Frontal cortex (tissue), 4 donors: ENCODE measurements around the gene ADRA2B. TPM values are rescaled to one million over a fixed set of nuclear protein-coding genes. Genes with fewer than 3 reads are reported as not detected.
"Not testable (repeated sequence)": the region's sequence is repeated elsewhere in the genome, so short reads cannot be mapped to it uniquely, and the experiment has no call there.

Source experiments
- DNase-seq, 2 donors: peaks; one replicate each; pipeline ENCODE4 v3.0.0; 2012; ENCODE audit warnings: low spot score in 2 of 2
- FAIRE-seq: peaks from 2 replicates; lab custom pipeline; 2012; peaks lifted over from hg19 to GRCh38; lab: Jason Lieb, UNC
- total RNA-seq: library from RNA; depleted of rRNA; stranded (reverse); fragments of >200 nt; gene quantifications from one replicate; pipeline ENCODE4 v1.2.3, GENCODE V29; 2014
- donor health status: control.
- donor health status: control.
- donor health status: control.

ADRA2B gene
- total RNA-seq, 1 donor from 2014 or later = under 0.01 TPM

- no peak for DNase-seq
- FAIRE-seq = no peak
Measured at GRCh38 chr2:96075199-96075771, 41.1 kb downstream of the ADRA2B start.

- FAIRE-seq (no peak), DNase-seq (no peak)
Measured at GRCh38 chr2:96074156-96074555, 42.2 kb downstream of the ADRA2B start.

- DNase-seq (no peak), FAIRE-seq (no peak)
Measured at GRCh38 chr2:96073170-96073775, 43.1 kb downstream of the ADRA2B start.

GRCh38 chr2:96072746-96073145 is 43.6 kb downstream of the ADRA2B start:
- no peak for FAIRE-seq
- DNase-seq = no peak

GRCh38 chr2:96071977-96072491 is 44.3 kb downstream of the ADRA2B start:
- not testable (repeated sequence) for DNase-seq, FAIRE-seq

- not testable (repeated sequence) for DNase-seq, FAIRE-seq
Measured at GRCh38 chr2:96071087-96071976, 45.0 kb downstream of the ADRA2B start.

- FAIRE-seq, DNase-seq: not testable (repeated sequence)
Measured at GRCh38 chr2:96070351-96070750, 46.0 kb downstream of the ADRA2B start.

GRCh38 chr2:96069878-96070277 is 46.5 kb downstream of the ADRA2B start:
- DNase-seq, FAIRE-seq: not testable (repeated sequence)

GRCh38 chr2:96067902-96068581 is 48.3 kb downstream of the ADRA2B start:
- not testable (repeated sequence) for DNase-seq, FAIRE-seq

GRCh38 chr2:96067098-96067660 is 49.2 kb downstream of the ADRA2B start:
- DNase-seq, FAIRE-seq: not testable (repeated sequence)

GRCh38 chr2:96066511-96066910 is 49.9 kb downstream of the ADRA2B start:
- not testable (repeated sequence) for DNase-seq, FAIRE-seq

- DNase-seq, FAIRE-seq: not testable (repeated sequence)
Measured at GRCh38 chr2:96065954-96066353, 50.4 kb downstream of the ADRA2B start.

- no peak for FAIRE-seq
- DNase-seq = no peak
Measured at GRCh38 chr2:96065381-96065930, 50.9 kb downstream of the ADRA2B start.

GRCh38 chr2:96064760-96065159 is 51.6 kb downstream of the ADRA2B start:
- FAIRE-seq, DNase-seq: not testable (repeated sequence)

GRCh38 chr2:96064047-96064675 is 52.2 kb downstream of the ADRA2B start:
- not testable (repeated sequence) for FAIRE-seq, DNase-seq

- FAIRE-seq, DNase-seq: not testable (repeated sequence)
Measured at GRCh38 chr2:96063116-96063899, 53.1 kb downstream of the ADRA2B start.
